Neural crest cell (in vitro differentiated cells): ENCODE measurements around the gene USP43. TPM values are rescaled to one million over a fixed set of nuclear protein-coding genes. Genes with fewer than 3 reads are reported as not detected.
"Not testable (repeated sequence)": the region's sequence is repeated elsewhere in the genome, so short reads cannot be mapped to it uniquely, and the experiment has no call there.

Source experiments
- DNase-seq: peaks from one replicate; pipeline ENCODE4 v3.0.0; 2021; ENCODE audit warnings: low read depth, mixed read lengths, low spot score
- H3K27ac Mint-ChIP-seq: one replicate; pipeline ENCODE4 v1.8.0; 2021; ENCODE audit warnings: mild to moderate bottlenecking, mixed read lengths; ENCODE audit not compliant: unreplicated experiment
- H3K27me3 Mint-ChIP-seq: 2 replicates; pipeline ENCODE4 v1.8.0; 2021; ENCODE audit warnings: low read depth, mild to moderate bottlenecking, mixed read lengths
- H3K36me3 Mint-ChIP-seq: 2 replicates; pipeline ENCODE4 v1.8.0; 2021; ENCODE audit warnings: low read depth, mild to moderate bottlenecking, mixed read lengths
- H3K4me1 Mint-ChIP-seq: 2 replicates; pipeline ENCODE4 v1.8.0; 2021; ENCODE audit warnings: mixed read lengths
- H3K4me3 Mint-ChIP-seq: one replicate; pipeline ENCODE4 v1.8.0; 2021; ENCODE audit warnings: mild to moderate bottlenecking, mixed read lengths
- H3K9me3 Mint-ChIP-seq: 2 replicates; pipeline ENCODE4 v1.8.0; 2021; ENCODE audit warnings: mixed read lengths
- CTCF ChIP-seq: fragments of 200-600 bp; sonication (generic); conservative IDR thresholded peaks from 2 replicates; pipeline ENCODE4 v1.5.0; 2021; ENCODE audit warnings: antibody characterized with exemption, mild to moderate bottlenecking
- long read RNA-seq: library from polyadenylated mRNA; unstranded; transcript quantifications from one replicate; pipeline ENCODE4 v2.0.0, GENCODE V29; 2020
- total RNA-seq: library from RNA; stranded (reverse); gene quantifications from 2 replicates; pipeline ENCODE4 v1.2.1, GENCODE V29; 2021

Gene USP43
- total RNA-seq: 2.0 and 2.7 TPM in 2 replicates
- long read RNA-seq, partial matches to known transcripts: 1 of 1 reads
- long read RNA-seq, other reads (novel, unspliced or antisense): 0 of 1 reads

GRCh38 chr17:9644910-9645751 lies at the start of gene USP43:
Gene USP43, plus strand, starts transcription at chr17:9645517. Its CDS starts 116 bp downstream, at chr17:9645633.
- Mint-ChIP-seq H3K9me3 (no peaks in the 10 kb centered on the region), H3K4me3 (peak within 1 kb of the TSS; percentile 94), H3K4me1 (peaks cover 22% of the 10 kb centered on the region), H3K27me3 (peaks cover 59% of the 10 kb centered on the region), H3K27ac (peak within 1 kb of the TSS; percentile 35), H3K36me3 (no peaks in the 10 kb centered on the region)
- peak; percentile 35 for TF ChIP-seq CTCF
- DNase-seq: peak; percentile 28

- H3K4me3 Mint-ChIP-seq, H3K4me1 Mint-ChIP-seq, H3K36me3 Mint-ChIP-seq, H3K9me3 Mint-ChIP-seq, DNase-seq, H3K27ac Mint-ChIP-seq: not testable (repeated sequence)
- H3K27me3 Mint-ChIP-seq: peaks cover 13% of the 10 kb centered on the region
Observed at GRCh38 chr17:9597638-9598037, 47.7 kb upstream of the USP43 start.

GRCh38 chr17:9598661-9599060 lies 46.7 kb upstream of the USP43 start:
- Mint-ChIP-seq H3K9me3 (no peaks in the 10 kb centered on the region), H3K4me3 (no peak overlapping the region), H3K27me3 (peaks cover 13% of the 10 kb centered on the region), H3K36me3 (no peaks in the 10 kb centered on the region), H3K4me1 (no peaks in the 10 kb centered on the region), H3K27ac (no peak overlapping the region)
- TF ChIP-seq CTCF: no peak
- no peak for DNase-seq

GRCh38 chr17:9604583-9604982 lies 40.7 kb upstream of the USP43 start:
- H3K36me3 Mint-ChIP-seq, H3K4me3 Mint-ChIP-seq, H3K27me3 Mint-ChIP-seq, DNase-seq, H3K9me3 Mint-ChIP-seq, H3K4me1 Mint-ChIP-seq, H3K27ac Mint-ChIP-seq: not testable (repeated sequence)

GRCh38 chr17:9606453-9606852 lies 38.9 kb upstream of the USP43 start:
- no peak for DNase-seq
- no peaks in the 10 kb centered on the region for H3K4me1 Mint-ChIP-seq
- no peak for TF ChIP-seq CTCF
- H3K27me3 Mint-ChIP-seq: peaks cover 7% of the 10 kb centered on the region
- H3K9me3 Mint-ChIP-seq: no peaks in the 10 kb centered on the region
- H3K4me3 Mint-ChIP-seq: no peak overlapping the region
- H3K36me3 Mint-ChIP-seq: no peaks in the 10 kb centered on the region
- H3K27ac Mint-ChIP-seq: no peak overlapping the region

- not testable (repeated sequence) for H3K27me3 Mint-ChIP-seq, H3K4me3 Mint-ChIP-seq, DNase-seq, H3K36me3 Mint-ChIP-seq, H3K4me1 Mint-ChIP-seq, H3K27ac Mint-ChIP-seq, H3K9me3 Mint-ChIP-seq
Observed at GRCh38 chr17:9607058-9607457, 38.3 kb upstream of the USP43 start.

GRCh38 chr17:9611557-9611956 lies 33.8 kb upstream of the USP43 start:
- Mint-ChIP-seq H3K27me3 (peaks cover 4% of the 10 kb centered on the region), H3K27ac (no peak overlapping the region)
- DNase-seq: no peak

More at GRCh38 chr17:9611557-9611956, 33.8 kb upstream of the USP43 start:
- TF ChIP-seq CTCF: no peak
- H3K4me3 Mint-ChIP-seq: no peak overlapping the region
- no peaks in the 10 kb centered on the region for H3K36me3 Mint-ChIP-seq
- no peaks in the 10 kb centered on the region for H3K9me3 Mint-ChIP-seq
- H3K4me1 Mint-ChIP-seq: no peaks in the 10 kb centered on the region
